A204.1 (cell line): ENCODE measurements around the gene MEIKIN.
"Not testable (repeated sequence)": the region's sequence is repeated elsewhere in the genome, so short reads cannot be mapped to it uniquely, and the experiment has no call there.

Experiments used
- FAIRE-seq: peaks from 2 replicates; lab custom pipeline; 2012; peaks lifted over from hg19 to GRCh38; lab: Jason Lieb, UNC

The MEIKIN gene

DNA sequence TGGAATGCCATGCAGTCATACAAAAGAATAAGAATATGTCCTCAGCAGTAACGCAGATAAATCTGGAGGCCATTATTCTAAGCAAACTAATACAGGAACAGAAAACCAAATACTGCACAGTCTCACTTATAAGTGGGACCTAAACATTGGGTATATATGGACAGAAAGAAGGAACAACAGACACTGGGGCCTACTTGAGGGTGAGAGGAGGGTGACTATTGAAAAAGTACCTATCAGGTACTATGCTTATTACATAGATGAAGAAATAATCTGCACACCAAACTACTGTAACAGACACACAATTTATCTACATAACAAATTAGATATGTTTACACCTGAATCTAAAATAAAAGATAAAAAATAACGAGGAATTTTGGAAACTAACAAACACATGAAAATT lies 38.8 kb downstream of the MEIKIN start:
- no peak for FAIRE-seq

DNA sequence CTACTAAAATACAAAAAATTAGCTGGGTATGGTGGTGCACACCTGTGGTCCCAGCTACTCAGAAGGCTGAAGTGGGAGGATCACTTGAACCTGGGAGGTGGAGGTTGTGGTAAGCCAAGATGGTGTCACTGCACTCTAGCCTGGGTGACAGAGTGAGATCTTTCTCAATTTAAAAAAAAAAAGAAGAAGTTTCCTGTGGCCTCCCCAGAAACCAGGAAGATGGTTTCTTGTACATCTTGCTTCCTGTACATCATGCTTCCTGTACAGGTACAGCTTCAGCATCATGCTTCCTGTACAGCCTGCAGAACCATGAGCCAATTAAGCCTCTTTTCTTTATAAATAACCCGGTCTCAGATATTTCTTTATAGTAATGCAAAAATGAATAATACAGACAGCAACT lies 43.2 kb downstream of the MEIKIN start:
- not testable (repeated sequence) for FAIRE-seq

DNA sequence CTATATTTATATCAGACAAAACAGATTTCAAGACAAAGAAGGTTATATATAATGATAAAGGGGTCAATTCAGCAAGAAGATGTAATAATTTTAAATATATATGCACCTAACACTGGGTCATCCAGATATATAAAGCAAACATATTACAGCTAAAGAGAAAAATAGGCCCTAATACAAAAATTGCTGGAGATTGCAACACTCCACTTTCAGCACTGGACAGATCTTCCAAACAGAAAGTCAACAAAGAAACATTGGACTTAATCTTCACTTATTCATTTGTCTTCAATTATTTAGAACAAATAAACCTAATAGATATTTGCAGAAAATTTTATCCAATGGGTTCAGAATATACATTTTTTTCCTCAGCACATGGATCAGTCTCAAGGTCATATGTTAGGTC lies 45.8 kb downstream of the MEIKIN start:
- FAIRE-seq, result no peak

DNA sequence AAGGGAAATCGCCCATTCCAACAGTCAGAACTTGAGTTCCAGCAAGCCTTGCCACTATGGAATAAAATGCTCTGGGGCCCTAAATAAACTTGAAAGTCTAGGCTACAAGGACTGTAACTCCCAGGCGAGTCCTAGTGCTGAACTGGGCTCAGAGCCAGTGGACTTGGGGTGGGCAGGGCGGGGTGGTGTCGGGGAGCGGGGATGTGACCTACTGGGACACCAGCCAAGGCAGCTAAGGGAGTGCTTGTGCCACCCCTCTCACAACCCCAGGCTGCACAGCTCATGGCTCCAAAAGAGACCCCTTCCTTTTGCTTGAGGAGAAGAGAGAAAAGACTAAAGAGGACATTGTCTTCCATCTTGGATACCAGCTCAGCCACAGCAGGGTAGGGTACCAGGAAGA lies 61.5 kb downstream of the MEIKIN start:
- no peak for FAIRE-seq

DNA sequence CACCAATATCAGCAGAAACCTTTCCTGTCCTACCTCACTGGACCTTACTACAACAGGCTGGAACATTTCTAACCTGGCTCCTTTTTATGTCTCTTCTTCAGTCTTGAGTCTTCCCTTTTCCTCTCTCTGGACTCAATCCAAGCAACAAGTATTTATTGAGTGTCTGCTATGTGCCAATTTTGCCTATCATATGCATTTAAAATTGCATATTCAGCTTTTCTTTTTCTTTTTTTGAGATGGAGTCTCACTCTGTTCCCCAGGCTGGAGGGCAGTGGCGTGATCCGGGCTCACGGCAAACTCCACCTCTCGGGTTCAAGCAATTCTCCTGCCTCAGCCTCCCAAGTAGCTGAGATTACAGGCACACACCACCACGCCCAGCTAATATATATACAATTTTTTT lies 65.8 kb downstream of the MEIKIN start:
- FAIRE-seq, result no peak

DNA sequence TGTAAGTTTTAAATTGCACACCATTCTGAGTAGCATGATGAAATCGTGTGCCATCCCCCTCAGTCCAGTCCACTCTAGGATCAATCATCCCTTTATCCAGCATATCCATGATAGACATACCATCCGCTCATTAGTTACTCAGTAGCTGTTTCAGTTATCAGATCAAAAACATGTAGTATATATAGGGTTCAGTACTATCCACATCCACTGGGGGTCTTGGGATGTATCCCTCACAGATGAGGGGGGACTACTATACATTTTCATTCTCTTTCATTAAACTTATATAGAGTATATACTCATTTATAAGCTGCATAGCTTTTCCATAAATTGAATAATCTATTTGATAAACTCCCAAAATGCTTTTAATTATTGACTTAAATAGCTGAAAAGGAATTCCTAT lies 67.6 kb downstream of the MEIKIN start:
- FAIRE-seq, result no peak

DNA sequence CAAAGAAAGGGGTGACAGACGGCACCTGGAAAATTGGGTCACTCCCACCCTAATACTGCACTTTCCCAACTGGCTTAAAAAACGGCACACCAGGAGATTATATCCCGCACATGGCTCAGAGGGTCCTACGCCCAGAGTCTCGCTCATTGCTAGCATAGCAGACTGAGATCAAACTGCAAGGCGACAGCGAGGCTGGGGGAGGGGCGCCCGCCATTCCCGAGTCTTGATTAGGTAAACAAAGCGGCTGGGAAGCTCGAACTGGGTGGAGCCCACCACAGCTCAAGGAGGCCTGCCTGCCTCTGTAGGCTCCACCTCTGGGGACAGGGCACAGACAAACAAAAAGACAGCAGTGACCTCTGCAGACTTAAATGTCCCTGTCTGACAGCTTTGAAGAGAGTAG lies 74.2 kb downstream of the MEIKIN start:
- not testable (repeated sequence) for FAIRE-seq

DNA sequence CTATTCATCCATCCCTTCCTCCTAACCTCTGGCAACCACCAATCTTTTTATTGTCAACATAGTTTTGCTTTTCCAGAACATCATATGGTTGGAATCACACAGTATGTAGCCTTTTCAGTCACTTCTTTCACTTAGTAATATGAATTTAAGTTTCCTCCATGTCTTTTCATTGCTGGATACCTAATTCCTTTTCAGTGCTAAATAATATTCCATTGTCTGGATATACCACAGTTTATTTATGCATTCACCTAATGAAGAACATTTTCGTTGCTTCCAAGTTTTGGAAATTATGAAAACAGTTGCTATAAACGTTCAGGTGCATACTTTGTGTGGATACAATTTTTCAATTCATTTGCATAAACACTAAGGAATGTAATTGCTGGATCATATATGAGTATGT lies 77.9 kb downstream of the MEIKIN start:
- FAIRE-seq, result no peak

DNA sequence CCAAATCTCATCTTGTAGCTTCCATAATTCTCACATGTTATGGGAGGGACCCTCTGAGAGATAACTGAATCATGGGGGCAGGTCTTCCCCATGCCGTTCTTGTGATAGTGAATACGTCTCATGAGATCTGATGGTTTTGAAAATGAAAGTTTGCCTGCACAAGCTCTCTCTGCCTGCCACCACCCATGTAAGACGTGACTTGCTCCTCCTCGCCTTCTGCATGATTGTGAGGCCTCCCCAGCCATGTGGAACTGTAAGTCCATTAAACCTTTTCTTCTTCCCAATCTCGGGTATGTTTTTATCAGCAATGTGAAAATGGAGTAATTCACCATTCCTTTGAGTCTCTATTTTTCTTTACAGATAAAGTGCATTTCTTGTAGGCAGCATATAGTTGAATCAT lies 81.8 kb downstream of the MEIKIN start:
- no peak for FAIRE-seq

DNA sequence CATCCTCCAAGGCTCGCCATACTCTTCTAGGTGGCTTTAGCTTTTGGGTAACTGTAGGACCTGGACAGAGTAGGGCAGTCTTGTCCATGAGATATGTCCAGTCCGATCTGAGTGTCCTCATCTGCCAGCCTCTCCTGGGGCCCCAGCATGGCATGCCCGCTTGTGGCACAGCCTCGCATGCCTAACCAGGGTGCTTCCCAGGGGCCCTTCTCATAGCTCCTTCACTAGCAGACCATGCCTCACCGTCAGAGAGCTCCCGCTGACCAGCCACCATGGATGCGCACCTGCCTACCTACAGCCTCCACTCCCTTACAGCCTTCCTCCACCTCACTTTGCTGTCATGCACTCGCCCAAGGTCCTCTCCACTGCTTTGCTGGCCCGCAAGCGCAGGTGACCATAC lies 88.1 kb downstream of the MEIKIN start:
- no peak for FAIRE-seq

DNA sequence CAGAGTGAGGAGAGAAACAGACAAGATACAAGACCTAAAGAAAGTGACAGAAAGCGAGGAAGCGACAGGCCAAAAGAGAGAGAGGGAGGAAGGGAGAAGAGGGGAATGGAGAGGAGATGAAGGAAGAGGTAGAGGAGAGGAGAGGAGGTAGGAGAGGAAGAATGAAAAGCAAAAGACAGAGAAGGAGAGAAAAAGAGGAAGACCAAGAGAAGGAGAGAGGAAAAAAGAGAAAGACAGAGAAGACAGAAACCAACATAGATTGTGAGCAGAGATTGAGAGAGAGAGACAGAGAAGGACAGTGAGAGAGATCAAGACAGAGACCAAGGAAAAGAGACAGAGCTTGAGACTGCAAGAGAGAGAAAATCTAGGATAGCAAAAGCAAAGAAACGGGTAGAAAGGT lies 90.0 kb downstream of the MEIKIN start:
- no peak for FAIRE-seq

DNA sequence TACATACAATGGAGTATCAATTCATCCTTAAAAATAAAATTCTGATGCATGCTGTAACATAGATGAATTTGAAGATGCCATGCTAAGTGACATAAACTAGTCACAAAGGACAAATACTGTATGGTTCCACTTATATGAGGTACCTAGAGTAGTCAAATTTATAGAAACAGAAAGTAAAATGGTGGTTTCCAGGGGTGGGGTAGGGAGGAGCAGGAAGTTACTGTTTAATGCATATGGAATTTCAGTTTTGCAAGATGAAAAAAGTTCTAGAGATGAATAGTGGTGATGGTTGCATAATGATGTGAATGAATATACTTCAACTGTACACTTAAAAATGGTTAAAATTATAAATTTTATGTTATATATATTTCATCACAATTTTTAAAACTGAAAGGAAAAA lies 91.3 kb downstream of the MEIKIN start:
- FAIRE-seq, result no peak

DNA sequence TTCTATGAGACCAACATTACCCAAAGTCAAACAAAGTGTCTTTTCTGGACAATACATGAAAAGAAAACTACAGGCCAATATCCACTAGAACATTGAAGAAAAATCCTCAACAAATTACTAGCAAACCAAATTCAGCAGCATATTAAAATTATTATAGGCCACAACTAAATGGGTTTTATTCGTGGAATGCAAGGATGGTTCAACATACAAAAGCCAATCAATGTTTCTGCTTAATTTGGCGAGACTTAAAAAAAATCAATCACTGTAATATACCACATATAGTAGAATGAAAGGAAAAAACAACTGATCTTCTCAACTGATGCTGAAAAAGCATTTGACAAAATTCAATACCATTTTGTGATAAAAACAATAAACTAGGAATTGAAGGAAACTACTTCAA lies 96.8 kb downstream of the MEIKIN start:
- FAIRE-seq, result no peak

DNA sequence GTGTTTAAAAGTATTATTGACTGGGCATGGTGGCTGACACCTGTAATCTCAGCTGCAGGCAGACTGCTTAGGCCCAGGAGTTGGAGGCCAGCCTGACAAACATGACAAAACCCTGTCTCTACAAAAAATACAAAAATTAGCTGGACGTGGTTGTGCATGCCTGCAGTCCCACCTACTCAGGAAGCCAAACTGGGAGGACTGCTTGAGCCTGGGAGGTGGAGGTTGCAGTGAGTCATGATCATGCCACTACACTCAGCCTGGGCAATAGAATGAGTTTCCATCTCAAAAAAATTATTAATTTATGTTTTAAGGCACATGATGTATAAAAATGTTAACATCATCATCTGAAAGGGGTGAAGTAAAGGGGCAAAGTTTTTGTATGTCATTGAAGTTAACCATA lies 98.9 kb downstream of the MEIKIN start:
- no peak for FAIRE-seq

DNA sequence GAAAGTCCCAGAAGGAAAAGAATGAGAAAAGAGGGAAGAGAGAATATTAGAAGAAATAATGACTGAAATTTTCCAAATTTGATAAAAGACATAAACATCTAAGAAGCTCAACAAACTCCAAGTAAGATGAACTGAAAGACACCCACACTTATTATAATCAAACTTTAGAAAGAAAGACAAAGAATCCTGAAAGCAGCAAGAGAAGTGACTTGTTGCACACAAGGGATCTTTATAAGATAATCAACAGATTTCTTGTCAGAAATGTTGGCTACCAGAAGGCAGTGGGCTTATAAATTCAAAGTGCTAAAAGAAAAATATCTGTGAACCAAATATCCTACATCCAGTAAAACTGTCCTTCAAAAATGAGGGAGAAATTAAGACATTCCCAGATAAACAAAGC lies 99.6 kb downstream of the MEIKIN start:
- FAIRE-seq, result no peak

DNA sequence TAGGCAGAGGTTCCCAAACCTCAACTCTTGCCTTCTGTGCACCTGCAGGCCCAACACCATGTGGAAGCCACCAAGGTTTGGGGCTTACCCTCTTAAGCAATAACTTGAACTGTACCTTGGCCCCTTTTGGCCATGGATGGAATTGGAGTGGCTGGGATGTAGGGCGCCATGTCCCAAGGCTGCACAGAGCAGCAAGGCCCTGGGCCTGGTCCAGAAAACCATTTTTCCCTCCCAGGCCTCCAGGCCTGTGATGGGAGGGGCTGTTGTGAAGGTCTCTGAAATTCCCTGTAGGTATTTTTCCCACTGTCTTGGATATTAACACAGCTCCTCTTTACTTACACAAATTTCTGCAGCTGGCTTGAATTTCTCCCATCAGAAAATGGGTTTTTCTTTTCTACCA lies 102.5 kb downstream of the MEIKIN start:
- FAIRE-seq, result not testable (repeated sequence)

DNA sequence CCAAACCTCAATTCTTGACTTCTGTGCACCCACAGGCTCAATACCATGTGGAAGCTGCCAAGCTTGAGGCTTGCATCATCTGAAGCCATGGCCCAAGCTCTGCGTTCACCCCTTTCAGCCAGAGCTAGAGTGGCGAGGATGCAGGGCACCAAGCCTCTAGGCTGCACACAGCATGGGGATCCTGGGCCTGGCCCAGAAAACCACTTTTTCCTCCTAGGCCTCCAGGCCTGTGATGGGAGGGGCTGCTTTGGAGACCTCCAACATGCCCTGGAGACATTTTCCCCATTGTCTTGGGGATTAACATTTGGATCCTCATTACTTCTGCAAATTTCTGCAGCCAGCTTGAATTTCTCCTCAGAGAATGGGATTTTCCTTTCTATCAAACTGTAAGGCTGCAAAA lies 112.8 kb downstream of the MEIKIN start:
- not testable (repeated sequence) for FAIRE-seq

DNA sequence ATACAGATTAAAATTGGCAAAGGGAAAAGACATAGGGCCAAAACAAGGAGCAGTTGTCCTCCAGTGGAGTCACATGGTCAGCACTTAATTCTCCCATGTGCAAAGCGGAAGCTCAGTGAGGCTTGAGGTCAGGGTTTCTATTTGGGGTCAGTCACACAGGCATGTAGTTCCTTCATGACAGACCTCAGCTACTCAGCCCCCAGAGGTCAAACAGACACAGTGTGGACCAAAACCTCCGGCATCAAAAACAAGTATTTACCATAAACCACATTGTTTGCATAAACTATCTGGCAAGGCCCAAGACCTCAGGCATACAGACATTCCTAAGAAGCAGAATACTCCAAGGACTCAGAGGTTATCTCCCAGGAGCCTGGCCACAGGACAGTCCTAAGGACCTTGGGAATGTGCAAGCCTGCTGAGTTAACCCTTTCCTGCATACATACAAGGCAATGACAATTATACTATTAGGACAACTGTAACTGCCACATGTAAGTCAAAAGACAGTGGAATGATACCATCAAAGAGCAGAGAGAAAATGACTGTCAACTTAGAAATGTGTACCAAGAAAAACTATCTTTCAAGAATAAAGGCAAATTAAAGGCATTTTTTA lies 120.0 kb downstream of the MEIKIN start:
- no peak for FAIRE-seq

DNA sequence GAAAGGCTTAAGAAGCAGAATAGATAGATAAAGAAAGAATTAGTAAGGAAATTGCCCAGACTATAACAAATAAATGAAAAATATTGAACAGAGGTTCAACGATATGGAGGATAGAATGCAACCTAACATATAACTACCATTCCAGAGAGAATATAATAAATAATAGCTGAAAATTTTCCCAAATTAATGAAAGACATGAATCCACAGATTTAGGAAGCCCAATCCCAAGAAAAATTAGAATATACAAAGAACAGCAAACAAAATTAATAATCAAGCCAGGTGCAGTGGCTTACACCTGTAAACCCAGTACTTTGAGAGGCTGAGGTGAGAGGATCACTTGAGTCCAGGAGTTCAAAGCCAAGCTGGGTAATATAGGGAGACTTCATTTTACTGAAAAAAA lies 120.8 kb downstream of the MEIKIN start:
- no peak for FAIRE-seq

DNA sequence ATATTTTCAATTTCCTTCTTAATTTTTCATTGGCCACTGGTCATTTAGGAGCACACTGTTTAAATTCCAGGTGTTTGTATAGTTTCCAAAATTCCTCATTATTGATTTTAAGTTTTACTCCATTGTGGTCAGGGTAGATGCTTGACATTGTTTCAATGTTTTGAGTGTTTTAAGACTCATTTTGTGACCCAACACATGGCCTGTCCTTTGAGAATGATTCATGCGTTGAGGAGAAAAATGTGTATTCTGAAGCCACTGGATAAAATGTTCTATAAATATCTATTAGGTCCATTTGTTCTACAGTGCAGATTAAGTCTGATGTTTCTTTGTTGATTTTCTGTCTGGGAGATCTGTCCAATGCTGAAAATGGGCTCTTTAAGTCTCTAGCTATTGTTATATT lies 124.2 kb downstream of the MEIKIN start:
- no peak for FAIRE-seq

DNA sequence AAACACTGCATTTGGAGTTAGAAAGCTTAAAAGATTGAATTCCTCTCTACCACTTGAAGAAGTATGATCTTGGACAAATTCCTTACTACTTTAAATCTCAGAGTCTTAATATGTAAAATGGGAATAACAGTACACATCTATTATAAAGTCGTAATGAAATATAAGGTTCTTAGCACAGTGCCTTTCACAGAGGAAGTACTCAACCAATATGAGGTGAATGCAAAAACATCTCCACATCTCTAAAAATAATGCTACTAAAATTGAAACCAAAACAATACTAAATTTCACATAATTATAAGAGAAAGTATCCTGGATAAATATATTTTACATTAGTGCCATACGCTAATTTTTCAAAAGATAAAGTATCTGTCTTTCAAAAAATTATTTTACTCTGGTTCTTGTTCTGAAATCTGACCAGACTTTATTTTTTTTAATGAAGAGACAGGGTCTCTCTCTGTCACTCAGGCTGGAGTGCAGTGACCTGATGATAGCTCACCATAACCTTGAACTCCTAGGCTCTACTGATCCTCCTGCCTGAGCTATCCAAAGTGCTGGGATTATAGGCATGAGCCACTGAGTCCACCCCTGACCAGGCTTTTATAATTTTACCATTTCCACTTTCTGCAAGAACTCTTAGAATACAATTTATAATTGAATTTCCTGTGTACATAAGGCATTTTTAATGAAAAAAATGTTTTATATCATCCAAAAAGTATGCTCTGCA lies 127.3 kb downstream of the MEIKIN start:
- FAIRE-seq, result no peak

DNA sequence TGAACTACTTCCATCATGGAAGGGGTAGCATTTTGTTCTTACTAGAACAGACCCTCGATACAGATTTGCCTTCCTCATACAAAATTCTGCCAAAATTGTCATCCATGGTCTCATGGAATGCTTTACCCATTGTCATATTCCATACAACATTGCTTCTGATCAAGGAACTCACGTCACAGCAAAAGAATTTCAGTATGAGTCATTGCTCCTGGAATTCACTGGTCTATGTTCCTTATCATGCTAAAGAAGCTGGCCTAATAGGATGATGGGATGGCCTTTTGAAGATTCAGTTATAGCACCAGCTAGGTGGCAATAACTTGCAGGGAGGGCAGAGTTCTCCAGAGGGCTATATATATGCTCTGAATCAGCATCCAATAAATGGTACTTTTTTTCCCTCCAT lies 130.5 kb downstream of the MEIKIN start:
- no peak for FAIRE-seq

DNA sequence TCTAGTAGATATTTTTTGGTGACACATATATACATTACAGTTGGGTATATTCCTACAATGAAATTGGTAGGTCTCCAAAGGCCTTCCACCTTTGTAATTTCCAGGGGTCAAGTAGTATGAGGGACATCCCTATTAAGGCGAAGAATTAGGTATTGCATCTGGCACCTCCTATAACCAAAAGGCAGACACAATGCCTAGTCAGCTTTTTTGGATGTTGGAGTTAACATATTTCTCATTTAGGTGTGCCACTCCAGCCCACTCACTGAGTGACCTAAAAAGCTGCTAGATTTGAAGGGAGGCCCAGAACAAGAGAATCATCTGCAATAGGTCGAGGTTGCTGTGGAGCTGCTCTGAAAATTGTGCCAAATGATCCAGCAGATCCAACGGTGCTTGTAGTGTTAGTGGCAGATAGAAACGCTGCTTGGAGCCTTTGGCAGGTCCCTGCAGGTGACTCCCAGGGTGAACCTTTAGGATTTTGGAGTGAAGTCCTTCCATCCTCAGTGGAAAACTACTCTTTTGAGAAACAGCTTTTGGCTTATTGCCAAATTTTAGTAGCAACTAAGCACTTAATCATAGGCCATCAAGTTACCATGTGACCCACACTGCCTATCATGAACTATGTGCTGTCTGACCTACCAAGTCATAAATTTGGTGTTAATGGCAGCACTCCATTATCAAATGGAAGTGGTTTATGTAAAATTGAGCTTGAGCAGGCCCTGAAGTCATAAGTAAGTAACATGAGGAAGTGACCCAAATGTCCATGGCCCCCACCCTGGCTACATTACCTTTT lies 132.9 kb downstream of the MEIKIN start:
- no peak for FAIRE-seq
